Measurements from ENCODE around the gene KIAA1671. TPM values are rescaled to one million over a fixed set of nuclear protein-coding genes. Genes with fewer than 3 reads are reported as not detected.
A peak's percentile ranks its signal among the peaks of the same experiment; 100 is the strongest.

Gene KIAA1671
- total RNA-seq, 1 donor from 2014 or later: 28.5 TPM

GRCh38 chr22:25114369-25115362 lies 162.2 kb downstream of the KIAA1671 start:
- Mint-ChIP-seq H3K36me3 (ENCODE audit: low read depth) (peaks cover 6% of the 10 kb centered on the region), H3K4me3 (ENCODE audit: unreplicated experiment) (no peak overlapping the region), H3K4me1 (ENCODE audit: low read depth) (peaks cover 34% of the 10 kb centered on the region), H3K27me3 (ENCODE audit: low read depth) (no peaks in the 10 kb centered on the region), H3K27ac (ENCODE audit: unreplicated experiment) (no peak overlapping the region), H3K9me3 (ENCODE audit: low read depth) (no peaks in the 10 kb centered on the region)
- TF ChIP-seq CTCF (IDR thresholded peaks at IDR 0.05): no peak
- no peak for DNase-seq (ENCODE audit: low spot score)

- no peak overlapping the region for H3K4me3 Mint-ChIP-seq (ENCODE audit: unreplicated experiment)
- H3K36me3 Mint-ChIP-seq (ENCODE audit: low read depth): peaks cover 9% of the 10 kb centered on the region
- no peak overlapping the region for H3K27ac Mint-ChIP-seq (ENCODE audit: unreplicated experiment)
Observed at GRCh38 chr22:25119609-25120008, 167.1 kb downstream of the KIAA1671 start.

GRCh38 chr22:25120093-25120561 lies 167.6 kb downstream of the KIAA1671 start:
- Mint-ChIP-seq H3K36me3 (ENCODE audit: low read depth) (peaks cover 9% of the 10 kb centered on the region), H3K4me3 (ENCODE audit: unreplicated experiment) (no peak overlapping the region), H3K4me1 (ENCODE audit: low read depth) (peaks cover 15% of the 10 kb centered on the region), H3K27ac (ENCODE audit: unreplicated experiment) (peak overlapping the region; percentile 56), H3K9me3 (ENCODE audit: low read depth) (peaks cover 5% of the 10 kb centered on the region), H3K27me3 (ENCODE audit: low read depth) (no peaks in the 10 kb centered on the region)
- no peak for DNase-seq (ENCODE audit: low spot score)
- no peak for TF ChIP-seq CTCF (IDR thresholded peaks at IDR 0.05)

More at GRCh38 chr22:25119609-25120008, 167.1 kb downstream of the KIAA1671 start:
- DNase-seq (ENCODE audit: low spot score): no peak
- H3K9me3 Mint-ChIP-seq (ENCODE audit: low read depth): peaks cover 5% of the 10 kb centered on the region
- H3K4me1 Mint-ChIP-seq (ENCODE audit: low read depth): peaks cover 15% of the 10 kb centered on the region
- H3K27me3 Mint-ChIP-seq (ENCODE audit: low read depth): no peaks in the 10 kb centered on the region
- TF ChIP-seq CTCF (IDR thresholded peaks at IDR 0.05): no peak

GRCh38 chr22:25120761-25121212 lies 168.3 kb downstream of the KIAA1671 start:
- no peak for TF ChIP-seq CTCF (IDR thresholded peaks at IDR 0.05)
- peak overlapping the region; percentile 56 for H3K27ac Mint-ChIP-seq (ENCODE audit: unreplicated experiment)
- H3K9me3 Mint-ChIP-seq (ENCODE audit: low read depth): peaks cover 5% of the 10 kb centered on the region
- no peak overlapping the region for H3K4me3 Mint-ChIP-seq (ENCODE audit: unreplicated experiment)
- no peak for DNase-seq (ENCODE audit: low spot score)
- peaks cover 15% of the 10 kb centered on the region for H3K4me1 Mint-ChIP-seq (ENCODE audit: low read depth)
- peaks cover 9% of the 10 kb centered on the region for H3K36me3 Mint-ChIP-seq (ENCODE audit: low read depth)
- no peaks in the 10 kb centered on the region for H3K27me3 Mint-ChIP-seq (ENCODE audit: low read depth)

GRCh38 chr22:25122136-25122764 lies 169.7 kb downstream of the KIAA1671 start:
- Mint-ChIP-seq H3K27ac (ENCODE audit: unreplicated experiment) (no peak overlapping the region), H3K4me3 (ENCODE audit: unreplicated experiment) (no peak overlapping the region), H3K36me3 (ENCODE audit: low read depth) (peaks cover 9% of the 10 kb centered on the region), H3K9me3 (ENCODE audit: low read depth) (peaks cover 5% of the 10 kb centered on the region), H3K4me1 (ENCODE audit: low read depth) (peaks cover 15% of the 10 kb centered on the region), H3K27me3 (ENCODE audit: low read depth) (no peaks in the 10 kb centered on the region)
- DNase-seq (ENCODE audit: low spot score): no peak
- TF ChIP-seq CTCF (IDR thresholded peaks at IDR 0.05): no peak
